Peyer's patch (tissue), 4 donors: ENCODE data around the gene LITAF.

Source experiments
- CTCF ChIP-seq, 6 experiments: fragments of 450-650 bp in 4 of 6; fragments of 200-600 bp in 2 of 6; sonication (generic) in 1 of 6; IDR thresholded peaks; one replicate each; pipeline ENCODE4 v1.5.1; 2017 to 2019; ENCODE audit warnings: antibody characterized with exemption in 6 of 6, mild to moderate bottlenecking in 3 of 6, moderate library complexity in 1 of 6
- POLR2A ChIP-seq, 2 donors: fragments of 450-650 bp; IDR thresholded peaks; one replicate each; pipeline ENCODE4 v1.5.1; 2017; ENCODE audit warnings: antibody characterized with exemption in 2 of 2, mild to moderate bottlenecking in 2 of 2, moderate library complexity in 2 of 2

- TF ChIP-seq POLR2A (IDR thresholded peaks at IDR 0.05): no peak
- no peak for TF ChIP-seq CTCF (IDR thresholded peaks at IDR 0.05)
Observed at GRCh38 chr16:11593581-11593980, 6.9 kb upstream of the LITAF start.
